Measurements from ENCODE around the gene CARMIL3.
"Not testable (repeated sequence)": the region's sequence is repeated elsewhere in the genome, so short reads cannot be mapped to it uniquely, and the experiment has no call there.

The CARMIL3 gene

GRCh38 chr14:24029687-24030086 is 22.1 kb upstream of the CARMIL3 start:
- not testable (repeated sequence) for DNase-seq (ENCODE audit: low read depth)

DNA sequence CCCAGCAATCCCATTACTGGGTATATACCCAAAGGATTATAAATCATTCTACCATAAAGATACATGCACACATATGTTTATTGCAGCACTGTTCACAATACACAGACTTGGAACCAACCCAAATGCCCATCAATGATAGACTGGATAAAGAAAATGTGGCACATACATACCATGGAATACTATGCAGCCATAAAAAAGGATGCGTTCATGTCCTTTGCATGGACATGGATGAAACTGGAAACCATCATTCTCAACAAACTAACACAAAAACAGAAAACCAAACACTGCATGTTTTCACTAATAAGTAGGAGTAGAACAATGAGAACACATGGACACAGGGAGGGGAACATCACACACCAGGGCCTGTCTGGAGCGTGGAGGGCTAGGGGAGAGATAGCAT is 20.5 kb upstream of the CARMIL3 start:
- DNase-seq (ENCODE audit: low read depth); H3K4me3 ChIP-seq (ENCODE audit: control insufficient read depth, low read depth, low read length): not testable (repeated sequence)

More at GRCh38 chr14:24029687-24030086, 22.1 kb upstream of the CARMIL3 start:
- H3K4me3 ChIP-seq (ENCODE audit: control insufficient read depth, low read depth, low read length) = not testable (repeated sequence)

- DNase-seq (ENCODE audit: low read depth) = peak; percentile 95
- TF ChIP-seq CTCF (conservative IDR thresholded peaks at IDR 0.05; ENCODE audit: control insufficient read depth, insufficient read depth, low read depth, low read length) = no peak
- H3K4me3 ChIP-seq (ENCODE audit: control insufficient read depth, low read depth, low read length) = no peak overlapping the region
These were observed 18.9 kb upstream of the CARMIL3 start for GRCh38 chr14:24032727-24033418.

GRCh38 chr14:24035769-24036168 is 16.0 kb upstream of the CARMIL3 start:
- H3K4me3 ChIP-seq (ENCODE audit: control insufficient read depth, low read depth, low read length); DNase-seq (ENCODE audit: low read depth): not testable (repeated sequence)

DNA sequence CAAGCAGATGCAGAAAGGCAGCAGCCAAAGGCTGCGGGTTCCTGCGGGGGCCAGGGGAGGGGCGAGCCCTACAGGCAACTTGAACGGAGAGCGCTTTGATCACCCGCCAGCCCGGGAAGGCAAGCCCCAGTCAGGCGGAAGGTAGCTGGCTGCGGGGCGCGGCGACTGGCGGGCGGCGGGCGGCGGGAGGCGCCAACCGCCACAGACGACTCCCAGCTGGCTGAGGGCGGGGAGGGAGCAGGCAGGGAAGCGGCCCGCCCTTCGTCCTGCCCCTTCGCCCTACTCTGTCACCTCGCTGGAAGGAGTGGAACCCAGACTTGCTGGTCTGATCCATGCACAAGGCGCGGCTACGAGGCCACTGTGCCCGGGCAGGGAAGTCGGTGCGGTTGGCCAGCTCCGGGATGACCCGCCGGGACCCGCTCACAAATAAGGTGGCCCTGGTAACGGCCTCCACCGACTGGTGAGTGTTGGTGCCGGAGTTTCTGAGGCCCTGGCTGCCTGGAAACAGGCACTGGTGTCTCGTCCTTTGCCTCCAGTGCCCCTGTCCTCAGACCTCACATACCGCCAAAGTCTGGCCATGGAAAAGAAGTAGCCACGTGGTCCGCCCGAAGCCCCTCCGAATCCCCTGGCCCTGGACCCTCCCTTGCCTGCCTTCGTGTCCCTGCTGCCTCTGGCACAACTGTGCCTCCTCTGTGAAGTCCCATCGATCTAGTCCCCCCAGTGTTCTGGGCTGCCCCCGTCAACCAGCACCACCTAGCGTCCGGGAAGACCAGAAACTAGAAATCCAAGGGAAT is 15.4 kb upstream of the CARMIL3 start:
- peak; percentile 80 for TF ChIP-seq CTCF (conservative IDR thresholded peaks at IDR 0.05; ENCODE audit: control insufficient read depth, insufficient read depth, low read depth, low read length)
- peak overlapping the region; percentile 52 for H3K4me3 ChIP-seq (ENCODE audit: control insufficient read depth, low read depth, low read length)
- peak; percentile 52 for DNase-seq (ENCODE audit: low read depth)

GRCh38 chr14:24036963-24037657 is 14.7 kb upstream of the CARMIL3 start:
- not testable (repeated sequence) for DNase-seq (ENCODE audit: low read depth); H3K4me3 ChIP-seq (ENCODE audit: control insufficient read depth, low read depth, low read length)

GRCh38 chr14:24037658-24038037 is 14.2 kb upstream of the CARMIL3 start:
- DNase-seq (ENCODE audit: low read depth) = no peak
- no peak for TF ChIP-seq CTCF (conservative IDR thresholded peaks at IDR 0.05; ENCODE audit: control insufficient read depth, insufficient read depth, low read depth, low read length)
- H3K4me3 ChIP-seq (ENCODE audit: control insufficient read depth, low read depth, low read length) = no peak overlapping the region

DNA sequence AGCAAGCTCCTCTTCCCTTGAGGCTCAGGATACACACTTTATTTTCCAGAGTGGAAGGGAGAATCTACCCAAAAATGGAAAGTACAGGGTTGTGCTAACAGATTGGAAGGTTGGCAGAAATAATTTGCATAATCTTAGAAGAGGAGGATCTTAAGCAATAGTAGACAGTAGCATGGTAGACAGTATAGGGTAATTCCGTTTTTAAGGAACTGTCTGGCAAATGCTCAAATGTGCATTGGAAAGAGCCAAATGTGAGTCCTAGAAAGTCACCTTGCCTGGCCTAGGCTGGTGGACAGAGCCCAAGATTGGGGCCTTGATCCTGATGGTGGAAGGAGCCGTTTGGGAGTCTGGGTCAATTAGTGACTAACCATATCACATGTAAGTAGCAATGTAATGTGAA is 13.1 kb upstream of the CARMIL3 start:
- no peak for TF ChIP-seq CTCF (conservative IDR thresholded peaks at IDR 0.05; ENCODE audit: control insufficient read depth, insufficient read depth, low read depth, low read length)
- no peak for DNase-seq (ENCODE audit: low read depth)
- no peak overlapping the region for H3K4me3 ChIP-seq (ENCODE audit: control insufficient read depth, low read depth, low read length)
